Neural progenitor cell (in vitro differentiated cells): Measurements from ENCODE around the gene GXYLT1. TPM values are rescaled to one million over a fixed set of nuclear protein-coding genes. Genes with fewer than 3 reads are reported as not detected.

Source experiments
- DNase-seq: peaks from one replicate; pipeline ENCODE4 v3.0.0-alpha.2; 2016; ENCODE audit warnings: low spot score
- H2AFZ ChIP-seq: fragments of 200-600 bp; sonication (generic); replicated peaks from 2 replicates; pipeline ENCODE4 v1.6.1; 2016; ENCODE audit warnings: antibody characterized with exemption
- H3F3A ChIP-seq: fragments of 200-600 bp; sonication (generic); 2 replicates; pipeline ENCODE4 v1.6.1; 2016; ENCODE audit warnings: antibody characterized with exemption, low read depth
- H3K27ac ChIP-seq: fragments of 200-600 bp; sonication (generic); 2 replicates; pipeline ENCODE4 v1.5.1; 2016; ENCODE audit warnings: mild to moderate bottlenecking
- H3K27me3 ChIP-seq: fragments of 200-600 bp; sonication (generic); 2 replicates; pipeline ENCODE4 v1.6.1; 2016; ENCODE audit warnings: mild to moderate bottlenecking, moderate library complexity
- H3K36me3 ChIP-seq: fragments of 200-600 bp; sonication (generic); 2 replicates; pipeline ENCODE4 v1.5.1; 2016
- H3K4me1 ChIP-seq: fragments of 200-600 bp; sonication (generic); 2 replicates; pipeline ENCODE4 v1.6.1; 2016; ENCODE audit warnings: mixed run types
- H3K4me2 ChIP-seq: fragments of 200-600 bp; sonication (generic); 2 replicates; pipeline ENCODE4 v1.6.1; 2016
- H3K4me3 ChIP-seq: fragments of 200-600 bp; sonication (generic); 2 replicates; pipeline ENCODE4 v1.5.1; 2016
- H3K79me2 ChIP-seq: fragments of 200-600 bp; sonication (generic); 2 replicates; pipeline ENCODE4 v1.6.1; 2016; ENCODE audit warnings: low read depth
- H3K9ac ChIP-seq: fragments of 200-600 bp; sonication (generic); 2 replicates; pipeline ENCODE4 v1.6.1; 2016
- H3K9me3 ChIP-seq: fragments of 200-600 bp; sonication (generic); 2 replicates; pipeline ENCODE4 v1.5.1; 2016; ENCODE audit warnings: low read depth
- H4K20me1 ChIP-seq: fragments of 200-600 bp; sonication (generic); 2 replicates; pipeline ENCODE4 v1.6.1; 2016; ENCODE audit warnings: low read depth
- H3K27ac Mint-ChIP-seq: 3 replicates; pipeline ENCODE4 v1.8.0; 2021; ENCODE audit warnings: mixed read lengths
- H3K27me3 Mint-ChIP-seq: 2 replicates; pipeline ENCODE4 v1.8.0; 2022; ENCODE audit warnings: low read depth, mild to moderate bottlenecking, inconsistent platforms, moderate library complexity, mixed read lengths; ENCODE audit not compliant: insufficient read depth
- H3K36me3 Mint-ChIP-seq: 3 replicates; pipeline ENCODE4 v1.8.0; 2021; ENCODE audit warnings: mixed read lengths
- H3K4me1 Mint-ChIP-seq: 3 replicates; pipeline ENCODE4 v1.8.0; 2021; ENCODE audit warnings: mixed read lengths
- H3K4me3 Mint-ChIP-seq: 3 replicates; pipeline ENCODE4 v1.8.0; 2021; ENCODE audit warnings: mild to moderate bottlenecking, moderate library complexity, mixed read lengths
- H3K9me3 Mint-ChIP-seq: 3 replicates; pipeline ENCODE4 v1.8.0; 2020; ENCODE audit warnings: mixed read lengths
- EZH2 ChIP-seq: fragments of 200-600 bp; sonication (generic); IDR thresholded peaks from 2 replicates; pipeline ENCODE4 v1.6.1; 2017; ENCODE audit warnings: antibody characterized with exemption, mild to moderate bottlenecking, moderate library complexity
- EZH2phosphoT487 ChIP-seq: fragments of 200-600 bp; sonication (generic); IDR thresholded peaks from 2 replicates; pipeline ENCODE4 v1.6.1; 2017; ENCODE audit warnings: antibody characterized with exemption
- total RNA-seq: library from RNA; depleted of rRNA; stranded (reverse); fragments of >200 nt; gene quantifications from 2 replicates; pipeline ENCODE4 v1.2.3, GENCODE V29; 2015; ENCODE audit warnings: low replicate concordance
- TF ChIP-seq, protein P1 (sequence below): fragments of 200-600 bp; sonication (generic); IDR thresholded peaks from 2 replicates; pipeline ENCODE4 v1.5.1; 2017; ENCODE audit warnings: antibody characterized with exemption, mild to moderate bottlenecking

The GXYLT1 gene
- total RNA-seq, 1 donor from 2014 or later = 27.5 TPM

- no peaks in the 10 kb centered on the region for H3K27me3 ChIP-seq
- H3K27ac ChIP-seq = no peak overlapping the region
- Mint-ChIP-seq H3K4me1 (peaks cover 30% of the 10 kb centered on the region), H3K27ac (no peak overlapping the region), H3K9me3 (no peaks in the 10 kb centered on the region), H3K27me3 (no peaks in the 10 kb centered on the region), H3K4me3 (peak overlapping the region; percentile 84), H3K36me3 (no peaks in the 10 kb centered on the region)
- H3K9ac ChIP-seq = no peak overlapping the region
- TF ChIP-seq, protein P1, sequence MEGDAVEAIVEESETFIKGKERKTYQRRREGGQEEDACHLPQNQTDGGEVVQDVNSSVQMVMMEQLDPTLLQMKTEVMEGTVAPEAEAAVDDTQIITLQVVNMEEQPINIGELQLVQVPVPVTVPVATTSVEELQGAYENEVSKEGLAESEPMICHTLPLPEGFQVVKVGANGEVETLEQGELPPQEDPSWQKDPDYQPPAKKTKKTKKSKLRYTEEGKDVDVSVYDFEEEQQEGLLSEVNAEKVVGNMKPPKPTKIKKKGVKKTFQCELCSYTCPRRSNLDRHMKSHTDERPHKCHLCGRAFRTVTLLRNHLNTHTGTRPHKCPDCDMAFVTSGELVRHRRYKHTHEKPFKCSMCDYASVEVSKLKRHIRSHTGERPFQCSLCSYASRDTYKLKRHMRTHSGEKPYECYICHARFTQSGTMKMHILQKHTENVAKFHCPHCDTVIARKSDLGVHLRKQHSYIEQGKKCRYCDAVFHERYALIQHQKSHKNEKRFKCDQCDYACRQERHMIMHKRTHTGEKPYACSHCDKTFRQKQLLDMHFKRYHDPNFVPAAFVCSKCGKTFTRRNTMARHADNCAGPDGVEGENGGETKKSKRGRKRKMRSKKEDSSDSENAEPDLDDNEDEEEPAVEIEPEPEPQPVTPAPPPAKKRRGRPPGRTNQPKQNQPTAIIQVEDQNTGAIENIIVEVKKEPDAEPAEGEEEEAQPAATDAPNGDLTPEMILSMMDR = peak; percentile 46
- TF ChIP-seq EZH2phosphoT487 (no peak), EZH2 (peak; percentile 19)
- peaks cover 22% of the 10 kb centered on the region for H3F3A ChIP-seq
- peak; percentile 69 for DNase-seq
- H2AFZ ChIP-seq = peak overlapping the region; percentile 81
- H3K79me2 ChIP-seq = peaks cover 34% of the 10 kb centered on the region
- peaks cover 11% of the 10 kb centered on the region for H3K4me1 ChIP-seq
- peaks cover 31% of the 10 kb centered on the region for H4K20me1 ChIP-seq
- peak overlapping the region; percentile 94 for H3K4me2 ChIP-seq
- H3K36me3 ChIP-seq = no peaks in the 10 kb centered on the region
- peak overlapping the region; percentile 83 for H3K4me3 ChIP-seq
- H3K9me3 ChIP-seq = no peaks in the 10 kb centered on the region
These were observed 1.0 kb upstream of the GXYLT1 start for GRCh38 chr12:42145552-42146215.

- Mint-ChIP-seq H3K27me3 (no peaks in the 10 kb centered on the region), H3K4me1 (peaks cover 30% of the 10 kb centered on the region), H3K9me3 (no peaks in the 10 kb centered on the region), H3K27ac (peak overlapping the region; percentile 16), H3K36me3 (no peaks in the 10 kb centered on the region), H3K4me3 (peak overlapping the region; percentile 84)
- H3K9me3 ChIP-seq = no peaks in the 10 kb centered on the region
- H2AFZ ChIP-seq = peak overlapping the region; percentile 81
- TF ChIP-seq, protein P1 = no peak
- no peak for TF ChIP-seq EZH2
- no peak for TF ChIP-seq EZH2phosphoT487
- H3K27me3 ChIP-seq = no peaks in the 10 kb centered on the region
- peaks cover 36% of the 10 kb centered on the region for H4K20me1 ChIP-seq
- peak; percentile 40 for DNase-seq
- no peak overlapping the region for H3K9ac ChIP-seq
- H3K36me3 ChIP-seq = no peaks in the 10 kb centered on the region
- H3K4me2 ChIP-seq = peak overlapping the region; percentile 94
- peaks cover 39% of the 10 kb centered on the region for H3K79me2 ChIP-seq
- H3K4me1 ChIP-seq = peaks cover 11% of the 10 kb centered on the region
- peaks cover 22% of the 10 kb centered on the region for H3F3A ChIP-seq
- H3K4me3 ChIP-seq = peak overlapping the region; percentile 83
- H3K27ac ChIP-seq = no peak overlapping the region
These were observed 499 bp upstream of the GXYLT1 start for GRCh38 chr12:42145197-42145549.

- peaks cover 22% of the 10 kb centered on the region for H3F3A ChIP-seq
- H3K27ac ChIP-seq = no peak overlapping the region
- H4K20me1 ChIP-seq = peaks cover 36% of the 10 kb centered on the region
- H3K9me3 ChIP-seq = no peaks in the 10 kb centered on the region
- TF ChIP-seq, protein P1 = no peak
- TF ChIP-seq EZH2 (no peak), EZH2phosphoT487 (no peak)
- H3K4me1 ChIP-seq = peaks cover 11% of the 10 kb centered on the region
- H3K36me3 ChIP-seq = no peaks in the 10 kb centered on the region
- Mint-ChIP-seq H3K9me3 (no peaks in the 10 kb centered on the region), H3K4me1 (peaks cover 30% of the 10 kb centered on the region), H3K27me3 (no peaks in the 10 kb centered on the region), H3K27ac (peak overlapping the region; percentile 90), H3K36me3 (peaks cover 3% of the 10 kb centered on the region), H3K4me3 (peak overlapping the region; percentile 97)
- no peaks in the 10 kb centered on the region for H3K27me3 ChIP-seq
- H2AFZ ChIP-seq = peak overlapping the region; percentile 74
- peak overlapping the region; percentile 83 for H3K4me3 ChIP-seq
- H3K9ac ChIP-seq = no peak overlapping the region
- peak overlapping the region; percentile 94 for H3K4me2 ChIP-seq
- peaks cover 48% of the 10 kb centered on the region for H3K79me2 ChIP-seq
- DNase-seq = no peak
These were observed 591 bp downstream of the GXYLT1 start for GRCh38 chr12:42144158-42144407.
